ENCODE measurements around the gene ZNF536. TPM values are rescaled to one million over a fixed set of nuclear protein-coding genes. Genes with fewer than 3 reads are reported as not detected.
"Not testable (repeated sequence)": the region's sequence is repeated elsewhere in the genome, so short reads cannot be mapped to it uniquely, and the experiment has no call there.

Gene ZNF536
- total RNA-seq, 4 donors from 2014 or later, result 1.00 to 7.1 (median 1.8) TPM

DNA sequence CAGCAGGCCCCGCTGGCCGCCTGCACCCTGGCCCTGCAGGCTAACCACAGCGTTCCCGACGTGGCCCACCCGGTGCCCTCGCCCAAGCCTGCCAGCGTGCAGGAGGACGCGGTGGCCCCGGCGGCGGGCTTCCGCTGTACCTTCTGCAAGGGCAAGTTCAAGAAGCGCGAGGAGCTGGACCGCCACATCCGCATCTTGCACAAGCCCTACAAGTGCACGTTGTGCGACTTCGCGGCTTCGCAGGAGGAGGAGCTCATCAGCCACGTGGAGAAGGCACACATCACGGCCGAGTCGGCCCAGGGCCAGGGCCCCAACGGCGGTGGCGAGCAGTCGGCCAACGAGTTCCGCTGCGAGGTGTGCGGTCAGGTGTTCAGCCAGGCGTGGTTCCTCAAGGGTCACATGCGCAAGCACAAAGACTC, 72.1 kb downstream of the ZNF536 start:
- 95% methylated on average over 23 of the region's 37 CpGs; no CpG with 5 or more reads in 1 of the 2 donors for WGBS, 2 donors (ENCODE audit: low coverage in 1 of 2)

DNA sequence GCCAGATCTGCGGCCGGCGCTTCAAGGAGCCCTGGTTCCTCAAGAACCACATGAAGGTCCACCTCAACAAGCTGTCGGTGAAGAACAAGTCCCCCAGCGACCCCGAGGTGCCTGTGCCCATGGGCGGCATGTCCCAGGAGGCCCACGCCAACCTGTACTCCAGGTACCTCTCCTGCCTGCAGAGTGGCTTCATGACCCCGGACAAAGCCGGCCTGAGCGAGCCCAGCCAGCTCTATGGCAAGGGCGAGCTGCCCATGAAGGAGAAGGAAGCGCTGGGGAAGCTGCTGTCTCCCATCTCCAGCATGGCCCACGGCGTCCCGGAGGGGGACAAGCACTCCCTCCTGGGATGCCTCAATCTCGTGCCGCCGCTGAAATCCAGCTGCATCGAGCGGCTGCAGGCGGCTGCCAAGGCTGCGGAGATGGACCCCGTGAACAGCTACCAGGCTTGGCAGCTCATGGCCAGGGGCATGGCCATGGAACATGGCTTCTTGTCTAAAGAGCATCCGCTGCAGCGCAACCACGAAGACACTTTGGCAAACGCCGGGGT, 72.6 kb downstream of the ZNF536 start:
- in situ Hi-C loops (cut with MboI; ENCODE audit: low pct_ligation_motif_present in 1 of 4, low pct_unique_long_range_greater_than_20kb in 1 of 4, low sequenced_read_pairs in 3 of 4) (no loop called here), intact Hi-C loops (cut with DNase I; ENCODE audit: low total_unique reads) (no loop called here)
- Histone ChIP-seq H3K4me3 (no peak overlapping the region), H3K27ac (no peak overlapping the region), H3K9me3 (no peaks in the 10 kb centered on the region), H3K4me1 (no peaks in the 10 kb centered on the region), H3K36me3 (no peaks in the 10 kb centered on the region), H3K27me3 (no peaks in the 10 kb centered on the region)
- WGBS, 2 donors (ENCODE audit: low coverage in 1 of 2), result 94% methylated on average over 24 of the region's 29 CpGs; no CpG with 5 or more reads in 1 of the 2 donors
- no peak for TF ChIP-seq POLR2A (IDR thresholded peaks at IDR 0.05)
- TF ChIP-seq, protein P1, sequence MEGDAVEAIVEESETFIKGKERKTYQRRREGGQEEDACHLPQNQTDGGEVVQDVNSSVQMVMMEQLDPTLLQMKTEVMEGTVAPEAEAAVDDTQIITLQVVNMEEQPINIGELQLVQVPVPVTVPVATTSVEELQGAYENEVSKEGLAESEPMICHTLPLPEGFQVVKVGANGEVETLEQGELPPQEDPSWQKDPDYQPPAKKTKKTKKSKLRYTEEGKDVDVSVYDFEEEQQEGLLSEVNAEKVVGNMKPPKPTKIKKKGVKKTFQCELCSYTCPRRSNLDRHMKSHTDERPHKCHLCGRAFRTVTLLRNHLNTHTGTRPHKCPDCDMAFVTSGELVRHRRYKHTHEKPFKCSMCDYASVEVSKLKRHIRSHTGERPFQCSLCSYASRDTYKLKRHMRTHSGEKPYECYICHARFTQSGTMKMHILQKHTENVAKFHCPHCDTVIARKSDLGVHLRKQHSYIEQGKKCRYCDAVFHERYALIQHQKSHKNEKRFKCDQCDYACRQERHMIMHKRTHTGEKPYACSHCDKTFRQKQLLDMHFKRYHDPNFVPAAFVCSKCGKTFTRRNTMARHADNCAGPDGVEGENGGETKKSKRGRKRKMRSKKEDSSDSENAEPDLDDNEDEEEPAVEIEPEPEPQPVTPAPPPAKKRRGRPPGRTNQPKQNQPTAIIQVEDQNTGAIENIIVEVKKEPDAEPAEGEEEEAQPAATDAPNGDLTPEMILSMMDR (IDR thresholded peaks at IDR 0.05), result no peak
- no peak for TF ChIP-seq EP300 (IDR thresholded peaks at IDR 0.05; ENCODE audit: low read depth)
- TF ChIP-seq POLR2AphosphoS5 (IDR thresholded peaks at IDR 0.05), result no peak
- no peak for DNase-seq

More for the DNA sequence above, 72.1 kb downstream of the ZNF536 start:
- TF ChIP-seq POLR2A (IDR thresholded peaks at IDR 0.05) (no peak), POLR2AphosphoS5 (IDR thresholded peaks at IDR 0.05) (no peak), EP300 (IDR thresholded peaks at IDR 0.05; ENCODE audit: low read depth) (no peak)
- TF ChIP-seq, protein P1 (IDR thresholded peaks at IDR 0.05), result no peak
- no peaks in the 10 kb centered on the region for H3K4me1 ChIP-seq
- DNase-seq, result no peak
- in situ Hi-C loops (cut with MboI; ENCODE audit: low pct_ligation_motif_present in 1 of 4, low pct_unique_long_range_greater_than_20kb in 1 of 4, low sequenced_read_pairs in 3 of 4), result no loop called here
- no peaks in the 10 kb centered on the region for H3K9me3 ChIP-seq
- no peak overlapping the region for H3K4me3 ChIP-seq
- no peaks in the 10 kb centered on the region for H3K36me3 ChIP-seq
- H3K27ac ChIP-seq, result no peak overlapping the region
- intact Hi-C loops (cut with DNase I; ENCODE audit: low total_unique reads), result no loop called here
- no peaks in the 10 kb centered on the region for H3K27me3 ChIP-seq

DNA sequence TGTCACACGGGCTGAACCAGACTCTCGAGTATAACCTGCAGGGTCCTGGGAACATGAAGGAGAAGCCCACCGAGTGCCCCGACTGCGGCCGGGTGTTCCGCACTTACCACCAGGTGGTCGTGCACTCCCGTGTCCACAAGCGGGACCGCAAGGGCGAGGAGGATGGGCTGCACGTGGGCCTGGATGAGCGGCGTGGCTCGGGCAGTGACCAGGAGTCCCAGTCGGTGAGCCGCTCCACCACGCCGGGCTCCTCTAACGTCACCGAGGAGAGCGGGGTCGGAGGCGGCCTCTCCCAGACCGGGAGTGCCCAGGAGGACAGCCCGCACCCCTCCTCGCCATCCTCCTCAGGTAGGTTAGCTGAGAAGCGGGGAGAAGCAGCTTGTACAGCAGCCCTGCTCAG, 73.2 kb downstream of the ZNF536 start:
- in situ Hi-C loops (cut with MboI; ENCODE audit: low pct_ligation_motif_present in 1 of 4, low pct_unique_long_range_greater_than_20kb in 1 of 4, low sequenced_read_pairs in 3 of 4) (no loop called here), intact Hi-C loops (cut with DNase I; ENCODE audit: low total_unique reads) (no loop called here)
- Histone ChIP-seq H3K27ac (no peak overlapping the region), H3K36me3 (no peaks in the 10 kb centered on the region), H3K4me1 (no peaks in the 10 kb centered on the region), H3K4me3 (no peak overlapping the region), H3K9me3 (no peaks in the 10 kb centered on the region), H3K27me3 (no peaks in the 10 kb centered on the region)
- TF ChIP-seq POLR2AphosphoS5 (IDR thresholded peaks at IDR 0.05) (no peak), POLR2A (IDR thresholded peaks at IDR 0.05) (no peak), EP300 (IDR thresholded peaks at IDR 0.05; ENCODE audit: low read depth) (no peak)
- TF ChIP-seq, protein P1 (IDR thresholded peaks at IDR 0.05), result no peak
- DNase-seq, result no peak
- WGBS, 2 donors (ENCODE audit: low coverage in 1 of 2), result 96% methylated on average over 29 of the region's 29 CpGs; no CpG with 5 or more reads in 1 of the 2 donors

DNA sequence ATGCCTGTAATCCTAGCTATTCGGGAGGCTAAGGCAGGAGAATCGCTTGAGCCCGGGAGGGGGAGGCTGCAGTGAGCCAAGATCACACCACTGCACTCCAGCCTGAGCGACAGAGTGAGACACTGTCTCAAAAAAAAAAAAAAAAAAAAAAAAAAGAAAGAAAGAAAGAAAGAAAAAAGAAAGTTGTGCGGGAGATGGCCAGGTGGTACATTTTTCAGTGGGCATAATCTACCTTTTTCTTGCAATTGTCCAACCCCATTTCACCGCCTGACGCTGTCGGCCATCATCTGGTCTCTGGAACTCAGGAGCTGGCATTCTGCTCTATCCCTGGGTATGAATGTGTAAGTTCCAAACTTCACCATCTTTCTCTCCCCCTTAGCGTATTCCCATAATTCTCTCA, 73.9 kb downstream of the ZNF536 start:
- H3K4me3 ChIP-seq; H3K9me3 ChIP-seq; DNase-seq; H3K27me3 ChIP-seq; H3K27ac ChIP-seq; H3K36me3 ChIP-seq; intact Hi-C loops (cut with DNase I; ENCODE audit: low total_unique reads); in situ Hi-C loops (cut with MboI; ENCODE audit: low pct_ligation_motif_present in 1 of 4, low pct_unique_long_range_greater_than_20kb in 1 of 4, low sequenced_read_pairs in 3 of 4); H3K4me1 ChIP-seq: not testable (repeated sequence)
- 84 to 98% methylated on average over 7 to 9 of the region's 9 CpGs for WGBS, 2 donors (ENCODE audit: low coverage in 1 of 2)
